HL-60 (cell line): Measurements from ENCODE around the gene C1orf21.
"Not testable (repeated sequence)": the region's sequence is repeated elsewhere in the genome, so short reads cannot be mapped to it uniquely, and the experiment has no call there.

ENCODE experiments used
- DNase-seq, 2 experiments: peaks; one replicate each; pipeline ENCODE4 v3.0.0-alpha.2; 2010 to 2020; ENCODE audit warnings: low read depth in 1 of 2, low spot score in 1 of 2
- H3K27ac ChIP-seq: fragments of 250-450 bp; sonication (Bioruptor Pico); replicated peaks from 2 replicates; pipeline ENCODE4 v1.5.1; 2020; ENCODE audit warnings: mild to moderate bottlenecking, moderate library complexity
- H3K27me3 ChIP-seq: fragments of 250-450 bp; sonication (Bioruptor Pico); 2 replicates; pipeline ENCODE4 v1.5.1; 2021; ENCODE audit warnings: mild to moderate bottlenecking, moderate library complexity; ENCODE audit not compliant: insufficient read depth, poor library complexity, severe bottlenecking
- H3K4me3 ChIP-seq: replicated peaks from 2 replicates; pipeline ENCODE4 v1.5.1; 2011; ENCODE audit warnings: mild to moderate bottlenecking, control low read depth, low read length; ENCODE audit not compliant: insufficient read depth
- CTCF ChIP-seq: IDR thresholded peaks from one replicate; pipeline ENCODE4 v1.5.1; 2011; ENCODE audit warnings: low read length, control low read depth, inconsistent platforms; ENCODE audit not compliant: insufficient read depth
- GABPA ChIP-seq: IDR thresholded peaks from 2 replicates; pipeline ENCODE4 v1.6.1; 2012; ENCODE audit warnings: low read depth
- POLR2AphosphoS5 ChIP-seq: IDR thresholded peaks from 2 replicates; pipeline ENCODE4 v1.6.1; 2012; ENCODE audit warnings: low read depth
- REST ChIP-seq: IDR thresholded peaks from 2 replicates; pipeline ENCODE4 v1.6.1; 2012; ENCODE audit warnings: low read depth; ENCODE audit not compliant: insufficient replicate concordance
- SPI1 ChIP-seq: IDR thresholded peaks from 2 replicates; pipeline ENCODE4 v1.6.1; 2012; ENCODE audit warnings: low read depth, mild to moderate bottlenecking, borderline replicate concordance

The C1orf21 gene

GRCh38 chr1:184608581-184608980, 221.8 kb downstream of the C1orf21 start:
- no peak for TF ChIP-seq REST
- no peak for TF ChIP-seq GABPA
- no peak for TF ChIP-seq CTCF
- no peak for TF ChIP-seq POLR2AphosphoS5
- no peak for TF ChIP-seq SPI1
- DNase-seq = no peak
- no peak overlapping the region for H3K4me3 ChIP-seq
- H3K27ac ChIP-seq = no peak overlapping the region
- H3K27me3 ChIP-seq = no peaks in the 10 kb centered on the region

GRCh38 chr1:184608990-184609389, 222.2 kb downstream of the C1orf21 start:
- Histone ChIP-seq H3K27ac (no peak overlapping the region), H3K27me3 (no peaks in the 10 kb centered on the region), H3K4me3 (no peak overlapping the region)
- no peak for DNase-seq
- TF ChIP-seq CTCF = no peak
- no peak for TF ChIP-seq REST
- TF ChIP-seq POLR2AphosphoS5 = no peak
- no peak for TF ChIP-seq GABPA
- no peak for TF ChIP-seq SPI1

- H3K27ac ChIP-seq = no peak overlapping the region
- H3K27me3 ChIP-seq = no peaks in the 10 kb centered on the region
- DNase-seq = no peak
- no peak overlapping the region for H3K4me3 ChIP-seq
- no peak for TF ChIP-seq SPI1
- TF ChIP-seq GABPA = no peak
- TF ChIP-seq POLR2AphosphoS5 = no peak
- no peak for TF ChIP-seq CTCF
- no peak for TF ChIP-seq REST
Observed at GRCh38 chr1:184610876-184611595, 224.2 kb downstream of the C1orf21 start.

GRCh38 chr1:184612229-184612628, 225.4 kb downstream of the C1orf21 start:
- not testable (repeated sequence) for H3K27ac ChIP-seq, DNase-seq, H3K4me3 ChIP-seq, H3K27me3 ChIP-seq
